DOHH2 (cell line): ENCODE results near the gene SUMO4.
"Not testable (repeated sequence)": the region's sequence is repeated elsewhere in the genome, so short reads cannot be mapped to it uniquely, and the experiment has no call there.

Experiments used
- H3F3A ChIP-seq: fragments of 200-600 bp; sonication (generic), shearing (Covaris generic); 2 replicates; pipeline ENCODE4 v1.6.0; 2016; ENCODE audit warnings: antibody characterized with exemption, mild to moderate bottlenecking; ENCODE audit not compliant: control insufficient read depth, insufficient read depth
- H3K27ac ChIP-seq: fragments of 200-600 bp; sonication (generic); 2 replicates; pipeline ENCODE4 v1.5.1; 2014; ENCODE audit warnings: low read depth, mild to moderate bottlenecking, low read length, moderate library complexity
- H3K27me3 ChIP-seq: fragments of 200-600 bp; sonication (generic); 2 replicates; pipeline ENCODE4 v1.6.1; 2014; ENCODE audit warnings: mild to moderate bottlenecking, low read length, mixed read lengths; ENCODE audit not compliant: control insufficient read depth
- H3K36me3 ChIP-seq: fragments of 200-600 bp; sonication (generic); 2 replicates; pipeline ENCODE4 v1.6.1; 2014; ENCODE audit warnings: mild to moderate bottlenecking, low read length, moderate library complexity, mixed read lengths; ENCODE audit not compliant: control insufficient read depth
- H3K4me1 ChIP-seq: fragments of 200-600 bp; sonication (generic); 2 replicates; pipeline ENCODE4 v1.6.1; 2014; ENCODE audit warnings: mild to moderate bottlenecking, low read length, mixed read lengths; ENCODE audit not compliant: control insufficient read depth
- H3K4me2 ChIP-seq: fragments of 200-600 bp; sonication (generic); 2 replicates; pipeline ENCODE4 v1.6.0; 2014; ENCODE audit warnings: mild to moderate bottlenecking, low read length, moderate library complexity
- H3K4me3 ChIP-seq: fragments of 200-600 bp; sonication (generic); 2 replicates; pipeline ENCODE4 v1.5.1; 2014; ENCODE audit warnings: mild to moderate bottlenecking, low read length, mixed read lengths
- H3K79me2 ChIP-seq: fragments of 200-600 bp; sonication (generic); 2 replicates; pipeline ENCODE4 v1.6.1; 2014; ENCODE audit warnings: mild to moderate bottlenecking, low read length, mixed read lengths; ENCODE audit not compliant: control insufficient read depth
- H3K9me2 ChIP-seq: fragments of 200-600 bp; sonication (generic); replicated peaks from 2 replicates; pipeline ENCODE4 v1.6.1; 2014; ENCODE audit warnings: mild to moderate bottlenecking, low read length, mixed read lengths; ENCODE audit not compliant: control insufficient read depth
- H3K9me3 ChIP-seq: fragments of 200-600 bp; sonication (generic); 2 replicates; pipeline ENCODE4 v1.6.1; 2014; ENCODE audit warnings: antibody characterized with exemption, low read length, mixed read lengths; ENCODE audit not compliant: control insufficient read depth, insufficient read depth
- H4K20me1 ChIP-seq: fragments of 200-600 bp; sonication (generic); 2 replicates; pipeline ENCODE4 v1.6.0; 2014; ENCODE audit warnings: low read depth, mild to moderate bottlenecking, antibody characterized with exemption, low read length, moderate library complexity; ENCODE audit not compliant: control insufficient read depth, insufficient read depth
- EZH2phosphoT487 ChIP-seq: fragments of 200-600 bp; sonication (generic); IDR thresholded peaks from 2 replicates; pipeline ENCODE4 v1.6.1; 2017; ENCODE audit warnings: borderline replicate concordance, mild to moderate bottlenecking, antibody characterized with exemption, low read length, moderate library complexity, mixed read lengths
- TF ChIP-seq, protein P1 (sequence below): fragments of 200-600 bp; sonication (generic); IDR thresholded peaks from one replicate; pipeline ENCODE4 v1.5.1; 2014; ENCODE audit warnings: antibody characterized with exemption, mild to moderate bottlenecking, low read depth, low read length; ENCODE audit not compliant: poor library complexity, severe bottlenecking

Gene SUMO4

DNA sequence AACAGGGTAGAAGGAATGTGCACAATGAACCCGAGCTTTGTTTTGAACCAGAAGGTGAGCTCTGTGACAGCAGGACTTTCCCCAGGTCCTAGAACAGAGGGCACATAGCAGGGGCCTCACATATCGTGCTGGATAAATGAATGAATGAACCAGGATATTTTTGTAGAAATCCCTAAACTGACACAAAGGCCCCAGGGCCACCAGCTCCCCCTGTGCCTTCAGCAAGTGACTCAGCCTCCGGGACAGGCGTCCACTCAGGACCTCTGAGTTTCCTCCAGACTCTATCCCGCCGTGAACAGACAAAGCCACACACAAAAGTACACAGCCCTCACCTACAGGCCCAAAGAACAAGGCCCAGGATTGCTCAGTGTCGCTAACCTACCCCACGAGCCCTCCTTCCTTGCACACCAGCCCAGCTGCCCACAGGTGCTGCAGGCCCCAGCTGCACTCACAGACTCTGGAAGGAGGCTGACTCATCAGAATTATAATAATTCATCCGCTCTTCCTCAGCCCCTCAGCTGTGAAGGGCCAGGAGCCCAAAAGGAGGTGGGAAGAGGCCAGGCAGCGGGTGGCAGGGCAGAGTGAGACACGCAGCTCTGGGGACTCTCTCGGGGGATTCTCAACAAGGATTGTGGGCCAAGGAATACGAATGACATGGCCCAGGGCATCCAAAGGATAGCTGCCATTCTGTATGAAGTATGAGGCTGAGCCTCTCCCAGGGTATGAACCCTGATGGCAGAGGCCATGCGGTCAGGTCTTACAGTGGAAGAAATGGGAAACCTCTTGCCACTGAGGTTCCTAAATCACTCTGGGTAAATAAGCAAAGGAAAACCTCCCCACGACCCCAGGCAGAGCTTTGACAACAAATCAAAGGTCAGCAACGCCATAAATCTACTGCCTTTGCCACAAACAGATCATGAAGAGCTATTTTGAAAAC is 40.9 kb downstream of the SUMO4 start:
- Histone ChIP-seq H3K4me1 (peaks cover 8% of the 10 kb centered on the region), H3F3A (no peaks in the 10 kb centered on the region; the same call in 1 of the 2 replicates), H3K27ac (no peak overlapping the region), H4K20me1 (no peaks in the 10 kb centered on the region), H3K27me3 (no peaks in the 10 kb centered on the region), H3K9me3 (no peaks in the 10 kb centered on the region), H3K4me3 (no peak overlapping the region), H3K36me3 (no peaks in the 10 kb centered on the region), H3K79me2 (no peaks in the 10 kb centered on the region), H3K9me2 (no peaks in the 10 kb centered on the region), H3K4me2 (no peak overlapping the region)
- TF ChIP-seq EZH2phosphoT487, result no peak

DNA sequence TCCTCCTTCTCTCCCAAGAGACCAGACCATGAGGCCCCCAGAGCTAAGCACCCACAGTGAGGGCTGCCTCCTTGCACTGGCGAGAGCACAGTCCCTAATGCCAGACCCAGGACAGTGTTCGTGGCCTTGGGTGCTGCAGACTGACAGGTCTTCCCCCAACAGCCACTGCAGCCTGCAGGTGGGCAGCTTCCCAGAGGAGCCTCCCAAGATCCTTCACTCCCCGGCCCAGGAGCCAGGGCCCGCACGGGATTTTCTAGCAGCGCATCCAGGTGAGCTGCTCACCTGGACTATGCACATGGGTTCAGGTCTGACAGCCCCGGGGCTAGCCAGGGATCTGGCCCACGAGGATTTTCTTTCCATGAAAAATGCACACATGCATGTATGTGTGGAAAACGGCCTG is 41.7 kb downstream of the SUMO4 start:
- Histone ChIP-seq H3K4me2 (no peak overlapping the region), H3K27me3 (no peaks in the 10 kb centered on the region), H3F3A (no peaks in the 10 kb centered on the region; the same call in 1 of the 2 replicates), H3K4me3 (no peak overlapping the region), H4K20me1 (no peaks in the 10 kb centered on the region), H3K79me2 (no peaks in the 10 kb centered on the region), H3K36me3 (no peaks in the 10 kb centered on the region), H3K9me2 (no peaks in the 10 kb centered on the region), H3K4me1 (peaks cover 8% of the 10 kb centered on the region), H3K27ac (no peak overlapping the region), H3K9me3 (no peaks in the 10 kb centered on the region)
- TF ChIP-seq, protein P1, sequence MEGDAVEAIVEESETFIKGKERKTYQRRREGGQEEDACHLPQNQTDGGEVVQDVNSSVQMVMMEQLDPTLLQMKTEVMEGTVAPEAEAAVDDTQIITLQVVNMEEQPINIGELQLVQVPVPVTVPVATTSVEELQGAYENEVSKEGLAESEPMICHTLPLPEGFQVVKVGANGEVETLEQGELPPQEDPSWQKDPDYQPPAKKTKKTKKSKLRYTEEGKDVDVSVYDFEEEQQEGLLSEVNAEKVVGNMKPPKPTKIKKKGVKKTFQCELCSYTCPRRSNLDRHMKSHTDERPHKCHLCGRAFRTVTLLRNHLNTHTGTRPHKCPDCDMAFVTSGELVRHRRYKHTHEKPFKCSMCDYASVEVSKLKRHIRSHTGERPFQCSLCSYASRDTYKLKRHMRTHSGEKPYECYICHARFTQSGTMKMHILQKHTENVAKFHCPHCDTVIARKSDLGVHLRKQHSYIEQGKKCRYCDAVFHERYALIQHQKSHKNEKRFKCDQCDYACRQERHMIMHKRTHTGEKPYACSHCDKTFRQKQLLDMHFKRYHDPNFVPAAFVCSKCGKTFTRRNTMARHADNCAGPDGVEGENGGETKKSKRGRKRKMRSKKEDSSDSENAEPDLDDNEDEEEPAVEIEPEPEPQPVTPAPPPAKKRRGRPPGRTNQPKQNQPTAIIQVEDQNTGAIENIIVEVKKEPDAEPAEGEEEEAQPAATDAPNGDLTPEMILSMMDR, result no peak

DNA sequence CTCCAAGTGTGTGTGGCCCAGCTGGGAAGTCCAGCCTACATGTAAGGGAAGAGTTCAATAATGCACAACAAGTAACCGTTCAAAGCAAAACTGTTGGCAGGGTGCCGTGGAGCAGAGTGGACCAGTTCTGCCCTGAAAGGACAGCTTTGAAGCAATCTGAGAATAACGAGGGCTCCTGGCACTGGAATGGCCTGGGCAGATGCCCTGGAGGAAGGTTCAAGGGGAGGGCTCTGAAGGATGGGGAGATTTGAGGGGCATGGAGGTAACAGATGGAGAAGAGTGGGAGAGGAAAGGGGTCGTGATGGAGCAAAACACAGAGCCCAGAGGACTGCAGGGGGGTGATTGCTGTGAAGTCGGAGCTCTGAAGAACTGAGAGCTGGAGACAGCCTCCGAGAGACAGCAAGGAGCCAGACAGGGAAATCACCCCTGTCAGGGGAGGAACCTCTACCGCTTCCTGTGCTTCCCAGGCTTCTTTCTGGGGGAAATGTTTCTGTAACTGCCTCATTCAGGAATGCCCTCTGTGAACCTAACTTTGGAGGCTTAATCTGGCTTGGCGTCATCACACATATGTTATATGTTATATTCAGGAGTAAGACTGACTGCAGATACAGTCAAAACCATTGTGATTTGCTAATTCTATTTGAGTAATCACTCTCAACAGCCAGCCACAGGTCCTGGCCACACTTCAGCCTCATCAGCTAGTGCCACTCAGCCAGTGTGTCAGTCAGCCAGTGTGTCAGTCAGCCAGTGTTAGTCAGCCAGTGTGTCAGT is 43.5 kb downstream of the SUMO4 start:
- H3F3A ChIP-seq, result no peaks in the 10 kb centered on the region; the same call in 1 of the 2 replicates
- H3K4me2 ChIP-seq, result no peak overlapping the region
- no peaks in the 10 kb centered on the region for H3K27me3 ChIP-seq
- H3K9me2 ChIP-seq, result no peaks in the 10 kb centered on the region
- no peaks in the 10 kb centered on the region for H3K36me3 ChIP-seq
- H3K9me3 ChIP-seq, result no peaks in the 10 kb centered on the region
- H3K4me3 ChIP-seq, result no peak overlapping the region
- H3K4me1 ChIP-seq, result no peaks in the 10 kb centered on the region
- no peaks in the 10 kb centered on the region for H3K79me2 ChIP-seq
- H3K27ac ChIP-seq, result no peak overlapping the region
- TF ChIP-seq, protein P1, result no peak
- TF ChIP-seq EZH2phosphoT487, result no peak
- H4K20me1 ChIP-seq, result no peaks in the 10 kb centered on the region

DNA sequence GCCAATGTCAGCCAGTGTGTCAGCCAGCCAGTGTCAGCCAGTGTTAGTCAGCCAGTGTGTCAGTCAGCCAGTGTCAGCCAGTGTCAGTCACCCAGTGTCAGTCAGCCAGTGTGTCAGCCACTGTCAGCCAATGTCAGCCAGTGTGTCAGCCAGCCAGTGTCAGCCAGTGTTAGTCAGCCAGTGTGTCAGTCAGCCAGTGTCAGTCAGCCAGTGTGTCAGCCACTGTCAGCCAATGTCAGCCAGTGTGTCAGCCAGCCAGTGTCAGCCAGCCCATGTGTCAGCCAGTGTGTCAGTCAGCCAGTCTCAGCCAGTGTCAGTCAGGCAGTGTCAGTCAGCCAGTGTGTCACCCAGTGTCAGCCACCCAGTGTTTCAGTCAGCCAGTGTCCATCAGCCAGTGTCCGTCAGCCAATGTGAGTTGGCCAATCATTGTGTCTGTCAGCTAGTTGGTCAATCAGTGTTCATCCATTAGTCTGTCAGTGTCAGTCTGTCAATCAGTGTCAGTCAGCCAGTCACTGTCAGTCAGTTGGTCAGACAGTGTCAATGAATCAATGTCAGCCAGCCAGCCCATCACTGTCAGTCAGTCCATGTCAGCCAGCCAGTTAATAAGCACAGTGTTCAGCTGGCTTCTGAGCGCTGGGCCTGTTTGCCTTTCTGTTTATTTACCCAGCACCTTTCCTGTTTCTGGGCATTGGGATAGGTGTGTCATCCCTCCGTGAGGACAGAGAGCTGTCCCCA is 44.5 kb downstream of the SUMO4 start:
- not testable (repeated sequence) for H3K36me3 ChIP-seq, H3K9me3 ChIP-seq, H3K27ac ChIP-seq, H3K4me3 ChIP-seq, H4K20me1 ChIP-seq, H3K4me1 ChIP-seq, H3K4me2 ChIP-seq, H3K79me2 ChIP-seq, H3F3A ChIP-seq, H3K9me2 ChIP-seq, H3K27me3 ChIP-seq
